ENCODE data around the gene MEIOSIN.

DNA sequence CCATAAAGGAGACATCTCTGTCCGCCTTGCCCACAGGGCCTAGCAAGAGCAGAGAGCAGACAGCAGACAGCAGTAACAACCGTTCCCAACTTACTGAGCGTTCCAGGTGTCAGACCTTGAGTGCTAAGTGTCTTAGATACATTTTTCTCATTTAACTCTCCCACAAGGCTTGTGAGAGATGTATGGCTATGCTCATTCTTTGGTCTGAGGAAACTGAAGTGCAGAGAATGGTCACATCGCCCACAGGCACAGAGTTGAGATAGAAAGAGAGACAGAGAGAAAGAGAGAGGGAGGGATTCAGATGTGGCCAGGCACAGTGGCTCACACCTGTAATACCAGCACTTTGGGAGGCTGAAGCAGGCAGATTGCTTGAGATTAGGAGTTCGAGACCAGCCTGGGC, 14.3 kb downstream of the MEIOSIN start:
- TF ChIP-seq EZH2phosphoT487 (IDR thresholded peaks at IDR 0.05; ENCODE audit: borderline replicate concordance, low read length) = no peak
- TF ChIP-seq, protein P1, sequence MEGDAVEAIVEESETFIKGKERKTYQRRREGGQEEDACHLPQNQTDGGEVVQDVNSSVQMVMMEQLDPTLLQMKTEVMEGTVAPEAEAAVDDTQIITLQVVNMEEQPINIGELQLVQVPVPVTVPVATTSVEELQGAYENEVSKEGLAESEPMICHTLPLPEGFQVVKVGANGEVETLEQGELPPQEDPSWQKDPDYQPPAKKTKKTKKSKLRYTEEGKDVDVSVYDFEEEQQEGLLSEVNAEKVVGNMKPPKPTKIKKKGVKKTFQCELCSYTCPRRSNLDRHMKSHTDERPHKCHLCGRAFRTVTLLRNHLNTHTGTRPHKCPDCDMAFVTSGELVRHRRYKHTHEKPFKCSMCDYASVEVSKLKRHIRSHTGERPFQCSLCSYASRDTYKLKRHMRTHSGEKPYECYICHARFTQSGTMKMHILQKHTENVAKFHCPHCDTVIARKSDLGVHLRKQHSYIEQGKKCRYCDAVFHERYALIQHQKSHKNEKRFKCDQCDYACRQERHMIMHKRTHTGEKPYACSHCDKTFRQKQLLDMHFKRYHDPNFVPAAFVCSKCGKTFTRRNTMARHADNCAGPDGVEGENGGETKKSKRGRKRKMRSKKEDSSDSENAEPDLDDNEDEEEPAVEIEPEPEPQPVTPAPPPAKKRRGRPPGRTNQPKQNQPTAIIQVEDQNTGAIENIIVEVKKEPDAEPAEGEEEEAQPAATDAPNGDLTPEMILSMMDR (IDR thresholded peaks at IDR 0.05; ENCODE audit: low read depth, low read length, poor library complexity, severe bottlenecking) = no peak
